HCT116 (cell line): ENCODE data around the gene ONECUT3.

Experiments used
- CEBPB ChIP-seq: IDR thresholded peaks from 2 replicates; pipeline ENCODE4 v1.6.1; 2012; ENCODE audit warnings: low read depth
- JUND ChIP-seq: IDR thresholded peaks from 2 replicates; pipeline ENCODE4 v1.6.1; 2012
- TF ChIP-seq, protein P1 (sequence below), 3 experiments: fragments of 200-600 bp in 1 of 3; sonication (generic) in 1 of 3; IDR thresholded peaks in 2 of 3; conservative IDR thresholded peaks in 1 of 3; 2 replicates each; pipeline ENCODE4 v1.5.1; 2012 to 2017; ENCODE audit warnings: low read depth in 2 of 3, low read length in 2 of 3, antibody characterized with exemption in 1 of 3, borderline replicate concordance in 1 of 3, control low read depth in 1 of 3, mild to moderate bottlenecking in 1 of 3, mixed read lengths in 1 of 3, mixed run types in 1 of 3, moderate library complexity in 1 of 3; ENCODE audit not compliant: insufficient read depth in 1 of 3
- TF ChIP-seq, protein P2 (sequence below): IDR thresholded peaks from 2 replicates; pipeline ENCODE4 v1.6.1; 2012
- TF ChIP-seq, protein P3 (sequence below): IDR thresholded peaks from 2 replicates; pipeline ENCODE4 v1.6.1; 2012

DNA sequence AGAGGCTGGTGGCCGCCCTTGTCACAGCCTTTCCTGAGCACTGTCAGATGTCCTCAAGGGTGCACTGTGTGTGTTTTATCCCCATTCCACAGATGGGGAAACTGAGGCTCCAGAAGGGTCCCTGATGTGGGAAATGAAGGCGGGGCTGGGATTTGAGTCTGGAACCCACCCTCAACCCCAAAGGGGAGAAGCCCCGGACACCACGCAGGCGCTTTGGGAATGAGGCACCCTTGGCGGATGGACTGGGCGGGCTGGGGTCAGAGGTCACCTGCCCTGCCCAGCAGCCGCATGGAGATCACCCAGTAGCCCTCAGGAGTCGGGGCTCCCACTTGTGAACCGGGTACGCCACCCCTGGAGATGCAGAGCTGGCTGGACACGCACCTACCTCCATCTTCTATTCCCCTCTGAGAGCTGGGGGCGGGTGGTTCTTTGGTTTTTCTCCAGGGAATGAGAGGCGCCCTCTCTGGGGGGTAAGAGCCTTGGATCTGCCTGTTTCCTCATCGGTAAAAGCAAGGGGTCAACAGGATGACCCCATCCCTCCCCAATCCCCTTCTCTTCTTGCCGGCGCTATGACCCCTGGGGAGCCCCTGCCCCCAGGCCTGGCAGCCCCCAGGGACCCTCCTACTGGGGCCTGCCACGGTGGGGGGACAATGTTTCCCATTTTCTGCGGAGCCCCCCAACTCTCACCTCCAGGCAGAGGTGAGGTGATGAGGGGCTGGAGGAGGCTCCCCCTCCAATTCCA lies 8.3 kb upstream of the ONECUT3 start:
- TF ChIP-seq, protein P1, sequence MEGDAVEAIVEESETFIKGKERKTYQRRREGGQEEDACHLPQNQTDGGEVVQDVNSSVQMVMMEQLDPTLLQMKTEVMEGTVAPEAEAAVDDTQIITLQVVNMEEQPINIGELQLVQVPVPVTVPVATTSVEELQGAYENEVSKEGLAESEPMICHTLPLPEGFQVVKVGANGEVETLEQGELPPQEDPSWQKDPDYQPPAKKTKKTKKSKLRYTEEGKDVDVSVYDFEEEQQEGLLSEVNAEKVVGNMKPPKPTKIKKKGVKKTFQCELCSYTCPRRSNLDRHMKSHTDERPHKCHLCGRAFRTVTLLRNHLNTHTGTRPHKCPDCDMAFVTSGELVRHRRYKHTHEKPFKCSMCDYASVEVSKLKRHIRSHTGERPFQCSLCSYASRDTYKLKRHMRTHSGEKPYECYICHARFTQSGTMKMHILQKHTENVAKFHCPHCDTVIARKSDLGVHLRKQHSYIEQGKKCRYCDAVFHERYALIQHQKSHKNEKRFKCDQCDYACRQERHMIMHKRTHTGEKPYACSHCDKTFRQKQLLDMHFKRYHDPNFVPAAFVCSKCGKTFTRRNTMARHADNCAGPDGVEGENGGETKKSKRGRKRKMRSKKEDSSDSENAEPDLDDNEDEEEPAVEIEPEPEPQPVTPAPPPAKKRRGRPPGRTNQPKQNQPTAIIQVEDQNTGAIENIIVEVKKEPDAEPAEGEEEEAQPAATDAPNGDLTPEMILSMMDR (IDR thresholded peaks at IDR 0.05 in 2 of 3, conservative IDR thresholded peaks at IDR 0.05 in 1 of 3; ENCODE audit: borderline replicate concordance in 1 of 3, insufficient read depth in 1 of 3, low read depth in 2 of 3, low read length in 2 of 3) = no peak
- TF ChIP-seq, protein P2, sequence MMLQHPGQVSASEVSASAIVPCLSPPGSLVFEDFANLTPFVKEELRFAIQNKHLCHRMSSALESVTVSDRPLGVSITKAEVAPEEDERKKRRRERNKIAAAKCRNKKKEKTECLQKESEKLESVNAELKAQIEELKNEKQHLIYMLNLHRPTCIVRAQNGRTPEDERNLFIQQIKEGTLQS = no peak
- TF ChIP-seq, protein P3, sequence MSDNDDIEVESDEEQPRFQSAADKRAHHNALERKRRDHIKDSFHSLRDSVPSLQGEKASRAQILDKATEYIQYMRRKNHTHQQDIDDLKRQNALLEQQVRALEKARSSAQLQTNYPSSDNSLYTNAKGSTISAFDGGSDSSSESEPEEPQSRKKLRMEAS = no peak
- TF ChIP-seq JUND (no peak), CEBPB (no peak)
